Medulla oblongata (tissue), 1 donor: Measurements from ENCODE around the gene FMO5.
A peak's percentile ranks its signal among the peaks of the same experiment; 100 is the strongest.
"Not testable (repeated sequence)": the region's sequence is repeated elsewhere in the genome, so short reads cannot be mapped to it uniquely, and the experiment has no call there.

ENCODE experiments used
- DNase-seq: peaks from one replicate; pipeline ENCODE4 v3.0.0-alpha.2; 2015; ENCODE audit errors: extremely low spot score

The FMO5 gene

DNA sequence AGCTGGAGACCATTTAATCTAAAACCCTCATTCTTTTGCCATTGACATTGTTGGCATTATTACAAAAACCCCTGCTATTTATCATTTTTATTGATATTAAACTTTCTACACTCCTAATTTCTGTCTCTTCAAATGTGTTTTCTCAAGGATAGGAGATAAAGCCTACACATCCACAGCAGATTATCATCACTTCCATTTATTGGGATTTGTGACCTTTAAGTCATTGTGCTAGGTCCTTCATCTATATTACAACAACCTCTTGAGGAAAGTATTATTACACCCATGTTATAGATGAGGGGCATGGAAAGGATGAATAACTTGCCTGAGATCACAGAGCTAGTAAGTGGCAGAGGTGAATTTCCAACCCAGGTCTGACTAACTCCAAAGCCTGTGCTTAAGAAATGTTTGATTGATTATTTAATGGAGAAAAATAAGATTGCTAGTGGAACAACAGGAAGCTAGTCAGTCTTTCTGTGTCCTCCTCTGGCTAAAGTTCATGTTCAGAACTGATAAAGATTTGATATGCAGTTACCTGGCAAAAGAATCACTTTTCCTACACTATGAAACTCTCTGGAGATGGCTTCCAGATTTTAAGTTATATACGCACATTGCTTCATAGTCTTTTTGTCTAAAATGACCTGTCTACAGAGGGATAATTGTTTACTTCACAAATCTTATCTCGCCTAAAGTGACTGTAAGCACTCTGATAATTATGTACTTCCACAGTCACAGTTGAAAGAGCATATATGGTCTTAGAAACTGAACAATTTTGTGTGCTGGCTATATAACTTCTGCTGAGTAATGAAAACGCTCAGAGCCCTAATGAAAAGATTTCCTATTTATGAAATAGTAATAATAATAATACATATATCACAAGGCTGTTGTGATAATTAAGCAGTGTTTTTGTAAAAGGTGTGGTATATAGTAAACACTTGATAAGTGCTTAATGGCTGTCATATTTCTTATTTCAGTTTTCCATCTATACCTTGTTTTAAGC lies 15.0 kb downstream of the FMO5 start:
- no peak for DNase-seq

DNA sequence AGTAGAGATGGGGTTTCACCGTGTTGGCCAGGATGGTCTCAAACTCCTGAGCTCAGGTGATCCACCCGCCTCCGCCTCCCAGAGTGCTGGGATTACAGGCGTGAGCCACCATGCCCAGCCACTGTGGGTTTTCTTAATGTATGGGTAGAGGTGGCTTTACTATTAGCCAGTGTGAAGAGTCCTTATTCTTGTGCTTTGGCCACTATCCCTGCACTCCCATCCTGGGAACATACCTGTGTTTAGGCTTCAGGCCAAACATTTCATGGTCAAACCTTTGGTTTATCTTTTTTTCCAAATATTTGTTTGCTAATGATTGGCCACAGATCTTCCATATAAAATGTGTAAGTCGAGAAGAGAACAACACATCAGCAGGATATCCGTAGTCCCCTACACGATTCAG lies 16.5 kb downstream of the FMO5 start:
- DNase-seq = no peak

DNA sequence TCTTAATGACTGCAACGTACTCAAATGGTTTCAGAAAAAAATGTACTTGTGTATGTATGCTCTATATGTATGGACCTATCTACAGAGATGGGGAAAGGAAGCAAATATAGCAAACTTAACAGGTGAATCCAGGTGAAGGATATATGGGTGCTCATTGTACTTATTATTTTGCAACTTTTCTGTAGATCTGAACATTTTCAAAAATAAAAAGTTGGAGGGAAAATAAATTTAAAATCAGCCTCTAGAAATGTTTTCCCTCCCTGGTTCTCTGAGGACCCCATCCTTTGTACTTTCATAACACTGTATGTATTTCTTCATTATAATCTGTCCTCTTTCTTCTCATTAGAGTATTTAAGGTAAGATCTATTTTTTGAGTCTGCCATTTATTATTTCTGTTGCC lies 17.9 kb downstream of the FMO5 start:
- DNase-seq = no peak

DNA sequence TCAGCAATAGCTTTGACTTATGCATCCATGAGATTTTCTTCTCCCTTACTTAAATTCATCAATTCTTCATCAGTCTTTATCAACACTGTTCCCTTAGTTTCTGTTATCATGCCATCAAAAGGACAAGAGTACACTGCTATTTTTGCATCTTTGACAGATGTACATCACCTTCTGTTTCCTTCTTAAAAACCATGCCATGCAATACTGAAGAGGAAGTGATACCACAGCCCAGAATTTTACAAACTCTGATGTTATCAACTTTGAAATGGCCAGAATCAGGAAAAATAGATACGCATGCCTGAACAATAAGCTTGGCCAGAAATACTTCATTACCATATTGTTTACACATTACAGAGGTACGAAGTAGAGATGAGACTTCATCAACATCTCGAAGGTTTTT lies 21.1 kb downstream of the FMO5 start:
- no peak for DNase-seq

DNA sequence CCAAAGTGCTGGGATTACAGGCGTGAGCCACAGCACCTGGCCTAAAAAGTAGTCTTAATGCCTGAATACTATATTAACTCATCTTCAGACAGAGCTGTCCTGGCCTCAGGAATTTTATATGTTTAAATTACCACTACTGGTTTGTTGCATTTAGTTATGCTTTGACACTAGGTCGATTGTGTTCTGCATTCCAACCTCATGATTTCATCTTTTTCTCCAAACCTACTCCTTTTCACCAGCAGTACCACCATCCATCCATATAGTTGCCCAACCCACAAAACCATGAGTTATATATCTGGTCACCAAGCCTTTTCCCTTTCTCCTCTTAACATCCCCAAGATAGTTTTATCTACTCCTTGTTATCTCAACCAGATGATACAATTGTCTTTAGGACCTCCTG lies 22.6 kb downstream of the FMO5 start:
- no peak for DNase-seq

DNA sequence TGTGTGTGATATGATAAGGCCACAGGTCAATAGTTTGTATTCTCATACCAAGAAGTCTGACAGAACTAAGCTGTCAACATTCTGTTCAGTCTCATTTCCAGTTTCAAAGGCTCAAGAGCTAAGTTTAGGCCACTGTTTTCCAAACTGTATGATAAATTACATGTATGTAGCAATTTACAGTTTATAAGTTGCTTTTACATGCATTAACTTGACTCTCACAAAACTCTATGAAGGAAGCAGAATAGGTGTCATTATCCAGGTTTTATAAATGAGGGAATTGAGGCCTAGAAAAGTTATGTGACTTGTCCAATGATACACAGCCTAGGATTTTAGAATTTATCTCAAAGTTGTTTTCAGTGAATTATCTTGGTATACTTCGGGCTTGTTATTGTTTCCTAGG lies 23.4 kb downstream of the FMO5 start:
- DNase-seq = no peak

DNA sequence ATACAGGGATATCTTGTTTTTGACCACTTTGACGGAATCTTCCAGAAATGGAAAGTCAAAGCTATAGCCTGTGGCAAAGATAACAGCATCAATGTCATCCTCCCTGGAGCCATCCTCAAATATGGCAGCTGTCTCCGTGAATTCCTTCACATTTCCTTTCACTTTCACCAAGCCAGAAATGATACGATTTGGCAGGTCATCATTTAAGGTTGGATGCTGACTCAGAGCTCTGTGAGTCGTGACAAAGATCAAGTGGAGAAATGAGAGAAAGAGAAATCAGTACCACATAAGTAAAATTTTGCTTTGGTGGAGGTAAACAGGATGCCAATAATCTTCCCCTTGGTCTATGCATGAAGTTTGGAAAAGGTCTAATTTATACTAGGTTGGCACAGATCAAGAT lies 23.9 kb downstream of the FMO5 start:
- no peak for DNase-seq

DNA sequence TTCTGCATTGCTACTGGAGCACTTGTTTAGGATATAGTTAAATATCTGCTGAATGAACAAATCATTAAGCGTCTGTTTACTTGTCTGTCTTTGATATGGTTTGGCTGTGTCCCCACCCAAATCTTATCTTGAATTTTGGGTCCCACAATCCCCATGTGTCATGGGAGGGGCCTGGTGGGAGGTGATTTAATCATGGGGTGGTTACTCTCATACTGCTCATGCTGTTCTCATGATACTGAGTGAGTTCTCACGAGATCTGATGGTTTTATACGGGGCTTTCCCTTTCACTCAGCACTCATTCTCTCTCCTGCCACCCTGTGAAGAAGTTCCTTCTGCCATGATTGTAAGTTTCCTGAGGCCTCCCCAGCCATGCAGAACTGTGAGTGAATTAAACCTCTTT lies 27.8 kb downstream of the FMO5 start:
- DNase-seq = not testable (repeated sequence)

DNA sequence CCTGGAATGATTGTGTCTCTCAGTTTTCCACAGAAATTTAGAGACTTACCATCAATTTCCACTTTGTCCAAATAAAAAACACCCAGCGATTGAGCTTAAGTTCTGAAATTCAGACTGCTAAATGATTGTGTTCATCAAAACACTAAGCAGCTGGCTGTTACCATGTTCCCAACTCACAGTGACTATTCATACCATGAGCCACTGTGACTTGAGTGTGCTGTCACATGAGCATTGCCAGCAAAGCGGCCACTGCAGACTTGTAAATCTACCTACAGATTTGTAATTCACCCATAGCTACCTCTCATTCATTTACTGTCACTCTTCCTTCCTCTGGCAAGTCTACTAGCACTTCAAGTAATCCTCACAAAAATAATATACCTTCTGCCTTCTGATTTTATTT lies 35.6 kb downstream of the FMO5 start:
- DNase-seq = peak; percentile 54

DNA sequence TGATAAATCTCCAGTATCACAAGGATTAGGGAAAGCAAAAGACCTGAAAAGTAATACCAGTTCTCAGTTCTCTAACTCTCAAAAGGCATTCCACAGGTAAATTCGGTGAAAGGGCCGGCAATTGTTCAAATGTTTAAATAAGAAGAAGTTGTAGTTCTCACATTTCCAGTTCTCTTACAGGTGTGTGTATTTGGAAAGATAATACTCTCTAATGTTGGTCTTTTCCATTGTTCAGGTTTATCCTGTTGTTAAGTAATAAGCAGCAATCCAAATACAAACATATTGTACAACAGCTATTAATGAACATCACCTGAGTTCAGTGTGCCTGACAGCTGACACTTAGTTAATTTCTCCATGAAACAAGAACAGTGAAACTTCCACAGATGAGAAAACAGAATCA lies 39.7 kb downstream of the FMO5 start:
- no peak for DNase-seq

DNA sequence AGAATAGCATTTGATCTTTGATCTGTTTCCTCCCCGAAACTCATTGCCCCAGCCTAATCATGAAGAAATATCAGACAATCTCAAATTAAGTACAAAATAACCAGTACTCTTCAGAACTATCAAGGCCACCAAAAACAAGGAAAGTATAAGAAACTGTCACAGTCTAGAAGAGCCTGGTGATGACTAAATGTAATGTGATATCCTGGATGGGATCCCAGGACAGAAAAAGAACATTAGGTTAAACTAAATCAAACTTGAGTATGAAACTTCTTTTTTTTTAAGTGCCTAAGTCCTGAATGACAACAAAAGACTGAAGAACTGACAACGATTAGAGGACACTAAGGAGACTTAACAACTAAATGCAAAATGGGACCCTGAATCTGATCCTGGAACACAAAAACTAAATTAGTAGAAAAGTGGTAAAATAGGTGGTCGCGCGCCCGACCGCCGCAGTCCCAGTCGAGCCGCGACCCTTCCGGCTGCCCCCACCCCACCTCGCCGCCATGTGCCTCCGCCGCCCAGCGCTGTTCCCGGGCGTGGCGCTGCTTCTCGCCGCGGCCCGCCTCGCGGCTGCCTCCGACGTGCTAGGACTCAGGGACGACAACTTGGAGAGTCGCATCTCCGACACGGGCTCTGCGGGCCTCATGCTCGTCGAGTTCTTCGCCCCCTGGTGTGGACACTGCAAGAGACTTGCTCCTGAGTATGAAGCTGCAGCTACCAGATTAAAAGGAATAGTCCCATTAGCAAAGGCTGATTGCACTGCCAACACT lies 47.3 kb downstream of the FMO5 start:
- DNase-seq = no peak

DNA sequence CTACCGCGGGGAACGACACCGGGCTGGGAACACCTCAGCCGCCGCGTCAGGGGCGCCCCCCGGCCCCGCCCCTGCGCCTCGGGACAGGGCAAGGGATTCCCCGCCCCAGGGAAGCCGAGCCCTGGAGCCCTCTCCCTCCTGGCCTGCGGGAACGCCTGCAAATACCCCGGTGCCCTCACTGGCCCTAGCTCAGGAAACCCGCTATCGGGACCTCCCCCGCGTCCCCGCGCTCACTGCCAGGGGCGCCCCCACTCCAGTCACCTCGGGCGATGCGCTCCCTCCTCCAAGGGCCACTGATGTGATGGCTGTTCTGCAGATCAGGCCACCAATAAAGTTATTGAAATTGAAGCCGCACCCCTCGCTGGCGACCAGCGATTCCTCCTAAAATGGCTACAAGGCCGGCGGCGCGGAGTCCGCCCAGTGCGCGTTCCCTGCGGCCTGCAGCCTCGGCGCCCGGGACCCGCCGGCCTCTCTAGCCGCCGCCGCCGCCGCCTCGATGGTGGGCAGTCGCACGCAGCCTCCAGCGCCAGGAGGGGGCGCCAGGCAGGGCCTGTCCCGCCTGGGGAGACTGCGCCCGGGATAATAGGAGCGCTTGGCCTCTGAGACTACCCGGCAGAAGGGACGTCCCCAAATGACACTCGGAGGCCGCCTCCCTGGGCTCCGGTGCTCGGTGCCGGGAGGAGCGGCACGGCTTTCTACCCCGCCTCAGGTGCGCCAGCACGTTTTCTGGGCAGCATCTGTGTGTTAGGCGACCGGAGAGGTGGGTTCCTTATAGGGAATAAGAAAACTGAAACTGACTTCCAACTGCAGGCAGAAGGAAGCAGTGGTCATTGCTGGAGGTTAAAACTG lies 52.7 kb downstream of the FMO5 start, which contains the start of gene PRKAB2:
TSS of gene PRKAB2 (minus strand) at position 303 of the 849 bp plus-strand sequence. CDS start 326 bp downstream, outside the sequence.
- peak; percentile 96 for DNase-seq

DNA sequence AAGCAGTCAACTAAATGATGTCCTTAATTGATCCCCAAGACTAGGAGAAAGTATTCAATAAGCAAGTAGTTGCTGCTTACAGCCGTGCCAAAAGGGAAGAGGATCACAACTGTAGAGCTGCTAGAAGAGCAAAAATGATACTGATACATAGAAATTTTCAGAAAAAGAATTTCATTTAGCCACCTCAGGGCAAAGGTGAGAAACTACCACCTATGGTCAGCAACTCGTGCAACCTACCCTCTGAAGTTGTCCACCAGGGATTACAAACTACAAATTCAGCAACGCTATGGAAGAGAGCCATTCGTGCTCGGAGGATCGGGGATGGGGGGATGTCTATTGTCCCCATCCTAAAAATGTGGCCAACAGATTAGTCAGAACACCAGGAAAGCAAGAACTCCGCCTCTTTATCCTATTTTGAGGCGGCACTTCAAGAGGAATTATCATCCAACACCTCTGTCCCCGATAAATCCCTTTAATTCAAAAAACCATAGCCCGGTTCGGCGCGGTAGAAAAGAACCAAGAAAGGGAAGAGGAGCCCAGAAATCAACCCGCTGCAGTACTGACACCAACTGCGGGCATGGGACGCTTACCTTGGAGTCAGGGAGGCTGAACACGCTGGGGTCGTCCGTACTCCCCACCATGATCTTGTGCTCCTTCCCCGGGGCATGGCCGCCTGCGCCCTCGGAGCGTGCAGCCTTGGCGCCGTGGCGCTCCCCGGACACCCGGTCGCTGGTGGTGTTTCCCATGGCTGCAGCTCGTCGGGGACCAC lies 53.6 kb downstream of the FMO5 start:
- peak; percentile 21 for DNase-seq

DNA sequence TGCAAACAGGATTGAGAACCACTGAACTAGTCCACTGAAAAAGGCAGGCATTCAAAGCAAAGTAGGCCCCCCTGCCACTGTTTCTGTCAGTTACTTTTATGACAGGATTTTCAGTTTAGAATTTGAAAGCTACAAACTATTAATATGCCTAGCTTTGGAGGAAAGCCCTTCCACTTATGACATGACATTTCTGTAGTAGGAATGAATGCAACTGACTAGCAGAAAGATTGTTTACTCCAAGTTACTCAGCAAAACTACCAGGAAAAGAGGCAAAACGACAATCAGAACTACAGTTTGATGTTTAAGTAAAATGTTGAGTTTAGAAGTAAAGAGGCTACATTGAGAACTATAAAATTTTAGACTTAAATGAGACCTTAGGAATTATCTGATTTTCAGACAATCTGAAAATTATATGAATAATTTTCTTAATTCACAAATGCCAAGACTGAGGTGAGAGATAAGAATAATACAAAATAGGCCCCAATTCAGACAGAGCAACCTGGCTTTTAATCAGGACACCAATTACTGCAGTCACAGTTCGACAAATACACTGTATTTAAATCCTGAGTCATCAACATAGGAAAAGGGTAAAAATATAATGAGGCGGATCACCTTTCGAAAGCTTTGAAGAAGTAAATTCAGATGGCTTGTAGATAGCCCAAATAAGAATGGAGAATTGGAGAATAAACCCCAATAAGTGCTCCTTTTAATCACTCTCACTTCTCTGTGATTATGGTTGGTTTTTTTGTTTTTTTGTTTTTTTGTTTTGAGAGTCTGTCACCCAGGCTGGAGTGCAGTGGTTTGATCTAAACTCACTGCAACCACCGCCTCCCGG lies 55.1 kb downstream of the FMO5 start:
- DNase-seq = no peak

DNA sequence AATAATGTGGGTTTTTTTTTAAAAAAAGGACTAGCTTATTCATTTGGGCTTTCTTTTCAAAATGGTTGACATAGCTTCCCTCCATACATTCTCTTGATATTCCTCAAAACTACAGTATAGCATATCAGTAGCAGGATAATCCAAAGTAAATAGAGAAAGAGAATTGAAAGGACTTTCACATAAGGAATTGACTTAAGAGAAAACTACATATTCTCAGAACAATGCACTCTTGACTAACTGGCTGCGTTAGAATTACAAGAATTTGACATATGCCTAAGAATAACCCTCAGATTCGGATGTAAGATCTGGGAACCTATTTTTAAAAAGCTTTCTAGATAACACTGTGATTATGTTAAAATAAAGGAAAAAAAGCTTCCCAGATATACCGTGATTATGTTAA lies 56.0 kb downstream of the FMO5 start:
- DNase-seq = no peak

DNA sequence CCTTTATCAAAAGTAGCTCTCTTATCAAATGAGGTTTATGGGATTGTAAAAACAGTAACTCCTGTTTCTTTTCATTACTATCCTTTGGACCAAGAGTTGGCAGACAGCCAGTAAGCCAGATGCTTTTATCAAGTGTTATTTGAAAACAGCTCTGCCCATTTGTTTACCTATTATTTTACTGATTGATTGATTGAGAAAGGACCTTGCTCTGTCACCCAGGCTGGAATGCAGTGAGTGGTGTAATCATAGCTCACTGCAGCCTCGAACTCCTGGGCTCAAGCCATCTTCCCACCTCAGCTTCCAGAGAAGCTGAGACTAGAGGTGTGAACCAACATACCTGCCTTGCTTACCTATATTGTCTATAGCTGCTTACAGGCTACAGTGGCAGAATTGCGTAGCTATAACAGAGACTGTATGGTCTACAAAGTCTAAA lies 56.5 kb downstream of the FMO5 start:
- DNase-seq = no peak

DNA sequence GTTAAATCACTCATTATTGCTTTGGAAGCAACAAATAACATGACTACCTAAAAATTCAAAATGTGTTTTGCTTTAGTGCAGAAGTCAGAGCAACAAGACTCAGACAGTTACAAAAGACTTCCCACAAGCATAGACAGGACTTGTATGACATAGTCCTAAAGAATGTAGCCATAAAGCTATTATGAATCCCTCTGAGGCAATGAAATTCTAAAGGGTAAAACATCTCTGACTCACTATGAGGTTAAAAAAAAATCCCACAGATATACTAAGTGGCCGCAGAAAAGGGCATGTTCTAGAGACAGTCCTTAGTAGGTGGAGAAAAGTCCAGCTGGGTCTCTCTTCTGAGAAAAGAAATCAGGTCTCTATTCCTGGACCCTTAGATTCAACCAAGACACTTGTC lies 57.8 kb downstream of the FMO5 start:
- no peak for DNase-seq

DNA sequence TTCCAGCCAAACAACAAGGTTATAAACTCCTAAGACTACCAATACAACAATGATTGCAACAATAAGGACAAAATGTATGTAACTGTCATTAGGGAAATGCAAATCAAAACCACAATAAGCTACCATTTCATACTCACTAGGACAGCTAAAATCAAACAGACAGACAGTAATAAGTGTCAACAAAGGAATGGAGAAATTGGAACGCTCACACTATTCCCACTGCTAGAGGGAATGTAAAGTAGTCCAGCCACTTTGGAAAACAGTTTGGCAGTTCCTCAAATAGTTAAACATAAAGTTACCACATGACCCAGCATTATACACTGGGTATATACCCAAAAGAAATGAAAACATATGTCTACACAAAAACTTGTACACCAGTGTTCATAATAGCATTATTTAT lies 62.1 kb downstream of the FMO5 start:
- no peak for DNase-seq

DNA sequence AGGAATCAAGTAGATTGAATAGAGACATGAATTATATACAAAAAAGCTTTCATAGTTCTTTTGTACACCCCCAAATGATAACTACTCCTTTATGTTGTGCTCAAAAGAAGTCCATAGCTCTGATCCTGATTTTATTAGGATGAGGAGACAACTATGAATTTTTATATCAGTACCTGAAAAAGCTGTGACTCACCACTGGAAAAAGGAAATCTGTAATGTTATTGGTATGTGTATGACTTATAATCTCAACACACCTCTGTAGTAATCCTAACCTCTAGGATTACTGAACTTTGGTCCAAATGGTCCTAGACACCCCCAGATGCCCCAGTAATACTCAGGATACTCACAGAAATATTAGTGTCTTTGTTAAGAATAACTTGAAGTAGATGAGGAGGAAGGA lies 63.0 kb downstream of the FMO5 start:
- no peak for DNase-seq

DNA sequence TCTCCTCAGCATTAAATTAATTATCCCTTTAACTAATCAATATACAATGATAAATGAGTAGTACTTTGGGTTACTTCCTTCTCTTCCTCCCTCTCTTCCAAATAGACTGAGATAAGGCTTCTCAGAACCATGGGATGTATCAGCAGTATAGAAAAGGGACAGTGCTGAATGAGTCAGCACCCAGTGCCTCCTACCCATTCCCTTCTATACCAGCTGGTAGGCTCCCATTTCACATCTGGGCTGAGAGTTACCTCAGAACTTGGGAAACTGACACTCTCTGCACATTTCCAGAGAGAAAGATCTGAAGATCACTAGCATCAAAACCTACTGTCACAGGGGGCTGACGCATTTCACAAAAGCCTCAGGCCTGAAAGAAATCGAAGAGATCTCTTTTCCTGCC lies 68.0 kb downstream of the FMO5 start:
- not testable (repeated sequence) for DNase-seq
